HFFc6 (cell line): Measurements from ENCODE around the gene AZU1. TPM values are rescaled to one million over a fixed set of nuclear protein-coding genes. Genes with fewer than 3 reads are reported as not detected.
A peak's percentile ranks its signal among the peaks of the same experiment; 100 is the strongest.

ENCODE experiments used
- DNase-seq: peaks from one replicate; pipeline ENCODE4 v3.0.0-alpha.2; 2018
- H3K27ac Mint-ChIP-seq: 2 replicates; pipeline ENCODE4 v1.8.0; 2020; ENCODE audit warnings: mild to moderate bottlenecking, mixed read lengths
- H3K27me3 Mint-ChIP-seq: 2 replicates; pipeline ENCODE4 v1.8.0; 2021; ENCODE audit warnings: mild to moderate bottlenecking, moderate library complexity, mixed read lengths; ENCODE audit not compliant: insufficient read depth
- H3K36me3 Mint-ChIP-seq: 2 replicates; pipeline ENCODE4 v1.8.0; 2021; ENCODE audit warnings: low read depth, mixed read lengths
- H3K4me1 Mint-ChIP-seq: 2 replicates; pipeline ENCODE4 v1.8.0; 2020; ENCODE audit warnings: low read depth, mixed read lengths
- H3K4me3 Mint-ChIP-seq: 2 replicates; pipeline ENCODE4 v1.8.0; 2020; ENCODE audit warnings: mild to moderate bottlenecking, moderate library complexity, mixed read lengths
- H3K9me3 Mint-ChIP-seq: 2 replicates; pipeline ENCODE4 v1.8.0; 2020; ENCODE audit warnings: mild to moderate bottlenecking, mixed read lengths
- total RNA-seq, 6 experiments: library from RNA; stranded (reverse); fragmentation: NEBNext Ultra II Directional; extraction: Animal tissue kit (Norgen Biotek cat#: 25700); gene quantifications; 2 replicates in 1 of 6; 3 replicates in 5 of 6; pipeline ENCODE4 v1.2.3, GENCODE V29; 2021
- TF ChIP-seq, protein P1 (sequence below): fragments of 200-600 bp; sonication (generic); IDR thresholded peaks from 2 replicates; pipeline ENCODE4 v1.5.0; 2021; ENCODE audit warnings: antibody characterized with exemption, mild to moderate bottlenecking

Gene AZU1
- total RNA-seq, 6 experiments from 2014 or later = not detected

DNA sequence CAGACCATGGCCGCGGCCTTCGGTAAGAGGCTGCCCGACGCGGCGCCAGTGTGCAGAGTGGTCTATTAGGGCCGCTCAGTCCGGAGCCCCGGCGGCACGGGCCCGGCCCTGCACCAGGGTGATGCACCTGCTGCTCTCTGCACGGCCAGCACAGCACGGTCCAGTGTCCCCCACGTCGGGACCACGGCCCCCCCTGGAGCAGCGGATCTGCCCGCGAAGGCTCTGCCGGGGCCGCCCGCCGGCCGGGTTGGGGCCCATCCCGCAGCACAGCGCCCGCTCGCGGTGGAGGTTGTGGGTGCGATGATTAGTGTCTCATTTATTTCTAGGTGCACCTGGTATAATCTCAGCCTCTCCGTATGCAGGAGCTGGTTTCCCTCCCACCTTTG lies 22.5 kb upstream of the AZU1 start:
- peaks cover 36% of the 10 kb centered on the region for H3K36me3 Mint-ChIP-seq
- H3K4me1 Mint-ChIP-seq = peaks cover 20% of the 10 kb centered on the region
- H3K4me3 Mint-ChIP-seq = no peak overlapping the region
- no peak overlapping the region for H3K27ac Mint-ChIP-seq
- DNase-seq = no peak
- H3K27me3 Mint-ChIP-seq = peaks cover 28% of the 10 kb centered on the region
- TF ChIP-seq, protein P1, sequence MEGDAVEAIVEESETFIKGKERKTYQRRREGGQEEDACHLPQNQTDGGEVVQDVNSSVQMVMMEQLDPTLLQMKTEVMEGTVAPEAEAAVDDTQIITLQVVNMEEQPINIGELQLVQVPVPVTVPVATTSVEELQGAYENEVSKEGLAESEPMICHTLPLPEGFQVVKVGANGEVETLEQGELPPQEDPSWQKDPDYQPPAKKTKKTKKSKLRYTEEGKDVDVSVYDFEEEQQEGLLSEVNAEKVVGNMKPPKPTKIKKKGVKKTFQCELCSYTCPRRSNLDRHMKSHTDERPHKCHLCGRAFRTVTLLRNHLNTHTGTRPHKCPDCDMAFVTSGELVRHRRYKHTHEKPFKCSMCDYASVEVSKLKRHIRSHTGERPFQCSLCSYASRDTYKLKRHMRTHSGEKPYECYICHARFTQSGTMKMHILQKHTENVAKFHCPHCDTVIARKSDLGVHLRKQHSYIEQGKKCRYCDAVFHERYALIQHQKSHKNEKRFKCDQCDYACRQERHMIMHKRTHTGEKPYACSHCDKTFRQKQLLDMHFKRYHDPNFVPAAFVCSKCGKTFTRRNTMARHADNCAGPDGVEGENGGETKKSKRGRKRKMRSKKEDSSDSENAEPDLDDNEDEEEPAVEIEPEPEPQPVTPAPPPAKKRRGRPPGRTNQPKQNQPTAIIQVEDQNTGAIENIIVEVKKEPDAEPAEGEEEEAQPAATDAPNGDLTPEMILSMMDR = no peak
- H3K9me3 Mint-ChIP-seq = no peaks in the 10 kb centered on the region

DNA sequence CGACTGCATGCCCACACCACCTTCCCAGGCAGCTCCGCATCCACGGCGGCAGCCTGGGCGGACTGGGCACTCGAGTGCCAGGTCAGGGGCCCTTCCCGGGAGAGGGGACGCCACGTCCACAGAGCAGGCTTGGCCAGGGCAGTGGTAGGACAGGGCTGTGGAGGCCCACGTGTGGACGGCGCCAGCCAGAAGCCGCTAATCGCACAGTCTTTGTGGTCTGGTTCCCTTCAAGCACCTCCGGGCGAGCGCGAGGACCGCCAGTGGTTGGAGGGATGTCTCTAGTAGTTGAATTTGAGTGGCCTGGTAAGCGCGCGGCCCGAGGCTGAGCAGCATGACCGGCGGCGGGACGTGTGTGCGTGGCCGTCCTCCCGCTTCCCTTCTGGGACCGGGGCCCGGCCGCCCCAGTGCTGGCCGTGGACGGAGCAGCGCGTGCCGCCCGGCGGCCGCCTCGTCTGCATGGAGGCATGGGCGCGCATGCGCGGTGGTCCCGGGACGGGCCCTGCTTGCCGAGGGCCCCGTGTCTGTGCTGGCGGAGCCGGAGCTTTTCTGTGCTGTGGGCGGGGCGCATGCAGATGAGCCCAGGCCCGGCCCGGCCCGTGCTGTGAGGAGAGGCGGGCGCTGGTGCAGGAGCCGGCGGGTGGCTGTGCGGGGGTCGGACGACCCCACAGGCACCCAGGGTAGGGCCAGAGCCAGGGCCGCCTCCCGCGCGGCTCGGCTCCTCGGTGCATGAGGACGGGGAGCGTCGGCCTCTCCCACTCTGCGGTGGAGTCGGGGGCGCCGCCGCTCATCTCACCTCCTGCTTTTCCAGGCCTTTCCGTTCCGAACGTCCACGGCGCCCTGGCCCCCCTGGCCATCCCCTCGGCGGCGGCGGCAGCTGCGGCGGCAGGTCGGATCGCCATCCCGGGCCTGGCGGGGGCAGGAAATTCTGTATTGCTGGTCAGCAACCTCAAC lies 21.8 kb upstream of the AZU1 start:
- H3K27me3 Mint-ChIP-seq = peaks cover 28% of the 10 kb centered on the region

DNA sequence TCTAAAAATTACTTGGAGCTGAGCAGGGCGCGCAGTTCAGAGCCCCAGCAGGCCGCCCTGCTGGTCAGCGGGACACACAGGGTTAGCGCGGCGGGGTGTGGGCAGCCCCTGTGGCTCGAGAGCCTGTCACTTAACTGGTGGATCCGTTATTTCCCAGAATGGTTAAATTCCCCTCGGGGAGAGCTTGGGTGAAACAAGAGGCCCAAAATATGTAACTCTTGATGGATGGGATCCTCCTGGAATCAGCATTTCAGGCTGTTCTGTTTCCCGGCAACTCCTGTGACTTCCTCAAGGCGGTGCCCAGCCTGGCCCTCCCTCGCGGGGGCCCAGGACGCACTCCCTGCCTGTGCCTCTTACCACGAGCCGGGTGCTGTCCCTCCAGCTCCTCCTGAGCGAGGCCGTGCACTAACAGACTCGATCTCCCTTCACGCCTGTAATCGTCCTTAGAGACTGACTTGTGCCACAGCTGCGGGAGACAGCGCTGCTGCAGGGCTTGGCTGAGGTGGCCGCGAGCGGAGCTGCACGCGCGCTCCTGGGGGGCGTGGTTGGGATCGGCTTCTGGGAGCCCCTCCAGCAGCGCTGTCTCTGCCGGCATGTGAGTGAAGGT lies 20.7 kb upstream of the AZU1 start:
- no peak for DNase-seq
- H3K4me1 Mint-ChIP-seq = peaks cover 10% of the 10 kb centered on the region
- H3K27me3 Mint-ChIP-seq = peaks cover 28% of the 10 kb centered on the region
- no peak overlapping the region for H3K27ac Mint-ChIP-seq
- H3K36me3 Mint-ChIP-seq = peaks cover 40% of the 10 kb centered on the region
- H3K4me3 Mint-ChIP-seq = no peak overlapping the region
- TF ChIP-seq, protein P1 = 0 out of 2 replicates have a peak, but pooled peaks have one; percentile 10
- no peaks in the 10 kb centered on the region for H3K9me3 Mint-ChIP-seq

More for the DNA sequence above, 21.8 kb upstream of the AZU1 start:
- Mint-ChIP-seq H3K36me3 (peaks cover 36% of the 10 kb centered on the region), H3K9me3 (no peaks in the 10 kb centered on the region), H3K4me3 (no peak overlapping the region), H3K27ac (no peak overlapping the region; the same call in 1 of the 2 replicates), H3K4me1 (peaks cover 14% of the 10 kb centered on the region)
- no peak for DNase-seq
- TF ChIP-seq, protein P1 = no peak

DNA sequence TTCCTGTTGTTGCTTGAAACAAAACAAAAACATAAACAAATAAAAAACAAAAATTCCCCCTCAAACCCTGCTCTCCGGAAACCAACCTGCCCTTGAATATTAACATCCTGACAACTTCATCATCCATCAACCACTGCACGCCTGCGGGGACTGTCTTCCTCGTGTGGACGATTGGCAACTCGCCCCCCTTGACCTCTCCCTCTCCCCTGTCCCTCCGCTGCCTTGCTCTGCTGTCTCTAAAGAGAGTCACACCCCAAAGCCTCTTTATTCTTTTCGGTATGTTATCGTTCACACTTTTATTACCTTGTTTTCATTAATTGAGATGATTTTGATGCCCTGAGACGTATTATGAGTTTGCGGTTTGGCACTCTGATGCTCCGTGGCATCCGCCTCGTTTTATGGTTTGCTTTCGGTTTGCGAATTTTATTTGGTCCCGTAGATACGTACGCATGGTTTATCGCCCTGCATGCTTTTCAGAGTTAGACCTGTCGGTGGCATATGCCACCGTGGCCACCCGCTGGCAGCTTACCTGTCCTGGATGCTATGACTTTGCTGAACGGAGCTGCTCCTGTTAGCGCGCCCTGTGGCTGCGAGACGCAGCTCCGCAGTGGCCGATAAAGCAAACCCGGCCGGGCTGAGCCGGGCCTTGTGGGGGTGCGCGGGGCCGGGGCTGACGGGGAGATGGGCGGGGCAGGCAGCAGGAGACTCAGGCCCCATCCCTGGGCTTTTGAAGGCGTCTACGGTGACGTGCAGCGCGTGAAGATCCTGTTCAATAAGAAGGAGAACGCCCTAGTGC lies 19.8 kb upstream of the AZU1 start:
- Mint-ChIP-seq H3K36me3 (peaks cover 36% of the 10 kb centered on the region), H3K4me3 (no peak overlapping the region; the same call in 1 of the 2 replicates), H3K27me3 (peaks cover 28% of the 10 kb centered on the region), H3K4me1 (peaks cover 1% of the 10 kb centered on the region), H3K9me3 (no peaks in the 10 kb centered on the region), H3K27ac (no peak overlapping the region)
- no peak for DNase-seq
- TF ChIP-seq, protein P1 = no peak

DNA sequence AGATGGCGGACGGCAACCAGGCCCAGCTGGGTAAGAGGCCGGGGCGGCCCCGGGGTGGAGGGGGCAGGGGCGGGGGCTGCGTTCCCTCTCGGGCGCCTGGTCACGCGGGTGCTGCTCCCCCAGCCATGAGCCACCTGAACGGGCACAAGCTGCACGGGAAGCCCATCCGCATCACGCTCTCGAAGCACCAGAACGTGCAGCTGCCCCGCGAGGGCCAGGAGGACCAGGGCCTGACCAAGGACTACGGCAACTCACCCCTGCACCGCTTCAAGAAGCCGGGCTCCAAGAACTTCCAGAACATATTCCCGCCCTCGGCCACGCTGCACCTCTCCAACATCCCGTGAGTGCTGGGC lies 19.2 kb upstream of the AZU1 start:
- DNase-seq = no peak
- Mint-ChIP-seq H3K4me1 (no peaks in the 10 kb centered on the region), H3K4me3 (no peak overlapping the region), H3K27me3 (peaks cover 24% of the 10 kb centered on the region), H3K9me3 (no peaks in the 10 kb centered on the region), H3K27ac (no peak overlapping the region), H3K36me3 (peaks cover 35% of the 10 kb centered on the region)
- TF ChIP-seq, protein P1 = no peak
